ENCODE results near the gene WASHC3.
"Not testable (repeated sequence)": the region's sequence is repeated elsewhere in the genome, so short reads cannot be mapped to it uniquely, and the experiment has no call there.

WASHC3 gene

DNA sequence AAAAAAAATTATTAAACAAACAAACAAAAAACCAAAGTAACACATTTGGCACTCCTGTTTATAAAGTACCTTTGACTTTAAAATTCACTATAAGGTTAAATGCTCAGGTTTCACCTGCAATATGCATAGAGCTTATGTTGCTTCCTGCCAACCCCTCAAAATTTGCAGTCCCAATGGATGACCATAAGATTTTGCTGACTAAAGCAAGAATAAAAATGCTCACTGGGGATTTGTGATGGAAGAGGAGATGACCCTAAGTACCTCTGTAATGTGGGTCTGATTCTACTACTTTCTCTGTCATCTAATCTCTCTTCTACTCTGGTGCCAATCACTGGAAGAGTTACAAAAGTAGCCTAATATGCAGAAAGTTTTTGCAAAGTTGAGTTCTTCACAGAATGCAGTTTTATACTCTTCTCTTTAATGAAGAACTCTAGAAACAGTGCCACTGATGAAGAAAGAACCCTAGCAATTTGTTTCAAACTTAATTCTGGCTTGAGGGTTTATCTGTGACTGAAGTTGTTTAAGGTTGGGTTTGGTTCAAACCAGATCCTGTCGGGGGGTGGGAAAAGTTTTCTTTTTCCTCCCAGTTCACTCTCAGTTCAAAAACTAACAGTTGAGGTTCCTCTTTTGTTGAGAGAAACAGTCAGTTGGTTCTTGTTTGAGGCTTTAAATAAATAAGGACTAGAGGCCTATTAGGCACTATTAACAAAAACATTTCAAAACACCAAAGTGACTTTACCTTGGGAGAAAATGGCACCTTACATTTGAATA lies 10.9 kb downstream of the WASHC3 start:
- no peak for DNase-seq

DNA sequence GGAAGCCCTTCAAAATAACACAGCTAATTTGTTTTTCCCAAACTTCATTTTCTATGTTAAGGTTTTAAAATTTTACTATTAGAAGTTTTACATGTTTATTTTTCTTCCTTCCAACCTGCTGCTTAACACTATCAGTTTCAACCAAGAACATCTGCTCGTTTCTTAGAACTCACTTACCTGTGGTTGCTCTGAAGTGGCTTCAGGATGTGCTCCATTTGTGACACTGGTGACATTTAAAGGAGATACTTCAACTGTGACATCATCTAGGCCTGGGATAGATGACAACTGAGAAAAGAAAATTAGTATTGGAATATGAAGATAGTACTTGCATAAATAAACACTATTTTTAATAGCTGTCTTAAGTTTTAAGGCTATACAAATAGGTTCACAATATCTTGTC lies 17.9 kb downstream of the WASHC3 start:
- DNase-seq = no peak

DNA sequence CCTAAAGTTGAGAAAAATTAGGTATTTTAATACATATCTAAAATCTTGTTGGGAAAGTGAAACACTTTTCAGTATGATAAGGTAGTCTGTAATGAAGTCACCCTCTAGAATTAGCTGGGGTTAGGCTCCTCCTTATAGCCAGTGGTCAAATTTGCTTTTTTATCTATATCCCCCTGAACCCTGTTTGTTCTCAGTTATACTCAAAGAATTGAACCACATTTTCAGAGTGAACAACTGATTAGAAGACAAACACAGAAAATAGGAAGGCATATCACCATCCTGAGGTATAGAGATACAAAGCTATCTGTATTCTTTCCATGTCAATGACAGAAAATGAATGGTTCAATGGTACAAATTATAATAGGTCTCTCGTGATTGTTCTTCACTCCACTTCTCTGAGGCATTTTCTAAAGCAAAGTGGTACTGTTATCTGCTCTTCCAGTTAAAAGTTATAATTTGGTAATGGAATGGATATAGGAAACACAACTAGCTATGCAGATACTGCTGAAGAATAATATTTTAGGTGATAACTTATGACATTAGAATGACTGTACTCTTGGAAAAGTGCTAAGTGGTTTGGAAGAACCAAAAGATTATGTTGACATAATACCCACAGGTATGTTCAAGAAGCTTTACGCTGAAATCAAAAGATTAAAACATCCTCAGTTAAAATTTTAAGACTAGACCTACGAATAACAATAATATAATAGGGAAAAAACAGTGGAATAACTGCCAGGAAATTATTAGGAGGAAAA lies 27.6 kb downstream of the WASHC3 start:
- DNase-seq = no peak

DNA sequence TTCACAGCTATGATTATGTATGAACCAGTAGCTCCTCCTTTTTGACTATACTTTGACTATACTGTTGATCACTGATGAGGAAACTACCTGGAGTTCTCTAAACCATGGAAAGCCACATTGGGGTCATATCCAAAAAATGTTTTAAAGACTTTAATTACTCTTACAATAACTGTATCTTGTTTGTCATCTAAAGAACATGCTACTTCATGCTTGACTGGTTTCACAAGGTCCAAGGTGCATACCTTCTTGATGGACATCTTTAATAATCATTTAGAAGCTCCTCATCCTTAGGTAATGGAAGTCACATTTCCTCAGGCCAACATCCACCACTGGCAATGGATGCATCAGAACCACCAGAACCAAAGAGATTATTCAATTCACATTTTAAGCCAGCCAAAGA lies 29.9 kb downstream of the WASHC3 start:
- no peak for DNase-seq

DNA sequence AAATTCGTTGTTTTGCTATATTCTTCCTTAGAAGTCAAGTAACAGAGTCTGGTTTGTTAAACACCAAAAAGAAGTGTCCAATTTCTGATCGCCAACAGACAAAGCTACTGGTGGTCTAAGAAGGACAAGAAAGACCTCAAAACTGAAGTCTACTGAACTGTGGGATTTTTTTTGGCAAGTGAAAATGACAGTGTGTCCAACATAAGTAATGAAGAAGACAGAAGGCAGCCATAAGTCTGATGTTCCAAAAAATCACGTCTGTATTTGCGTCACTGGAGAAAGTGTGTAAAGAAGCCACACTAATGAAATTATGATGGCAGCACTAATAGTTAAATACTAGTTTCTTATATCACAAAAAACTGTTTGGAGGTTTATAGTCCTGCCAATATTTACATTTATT lies 32.6 kb downstream of the WASHC3 start:
- DNase-seq = no peak

DNA sequence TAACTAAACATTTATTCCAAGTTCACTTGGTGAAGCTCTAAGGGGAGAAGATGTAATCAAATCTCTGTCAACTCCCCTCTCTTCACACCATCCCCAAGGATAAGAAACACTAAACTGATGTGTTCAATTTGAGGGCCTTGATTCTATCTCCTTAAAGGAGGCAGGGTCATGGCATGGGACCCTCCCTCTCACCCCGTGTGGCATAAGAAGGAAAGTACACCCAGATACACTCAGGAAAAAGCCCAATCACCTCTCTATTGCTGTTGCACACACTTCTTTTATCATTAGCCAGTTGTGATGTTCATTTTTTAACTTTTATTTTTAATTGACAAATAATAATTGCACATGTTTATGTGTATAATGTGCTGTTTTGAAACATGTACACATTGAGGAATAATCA lies 35.1 kb downstream of the WASHC3 start:
- no peak for DNase-seq

DNA sequence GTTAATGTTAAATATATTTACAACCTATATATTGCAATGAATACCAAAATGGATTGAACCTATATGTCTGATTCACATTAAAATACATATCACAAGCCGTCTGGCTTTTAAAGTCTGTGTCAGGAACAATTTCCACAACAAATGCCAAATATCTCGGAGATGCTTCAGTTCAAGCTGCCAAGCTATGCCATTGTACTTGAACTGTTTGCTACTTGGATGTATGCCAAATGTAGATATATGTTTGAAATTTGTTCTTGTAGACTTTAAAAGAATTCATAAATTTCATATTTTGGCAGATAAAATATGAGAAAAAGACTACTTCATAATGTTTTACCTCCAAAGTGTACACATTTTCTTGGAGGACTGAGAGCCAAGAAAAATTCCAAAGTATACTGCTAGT lies 37.0 kb downstream of the WASHC3 start:
- no peak for DNase-seq

DNA sequence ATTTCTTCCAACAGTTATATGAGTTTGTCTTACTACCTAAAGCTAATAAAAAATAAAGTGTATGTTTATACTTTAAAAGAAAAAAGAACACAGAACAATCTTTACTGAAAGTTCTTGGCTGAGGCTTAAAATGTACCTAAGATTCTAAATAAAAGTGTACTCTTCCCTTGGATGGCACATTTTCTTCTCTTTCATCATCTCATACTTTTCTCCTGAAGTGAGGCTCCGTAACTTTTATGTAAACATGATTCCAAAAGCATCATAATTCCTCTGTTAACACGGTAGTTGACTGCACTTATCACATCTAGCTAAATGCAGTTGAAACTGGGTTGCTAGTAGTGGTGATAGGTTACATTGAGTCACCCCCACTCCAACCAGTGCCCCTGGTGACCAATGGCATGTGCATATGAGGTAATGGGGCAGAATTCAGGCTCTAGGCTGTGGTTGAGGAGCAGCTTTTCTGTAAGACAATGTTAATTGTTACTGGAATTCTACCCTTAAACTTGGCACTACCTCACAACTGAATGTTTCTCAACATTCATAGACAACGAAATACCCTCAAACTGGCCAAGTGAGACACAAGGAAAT lies 38.4 kb downstream of the WASHC3 start:
- no peak for DNase-seq

DNA sequence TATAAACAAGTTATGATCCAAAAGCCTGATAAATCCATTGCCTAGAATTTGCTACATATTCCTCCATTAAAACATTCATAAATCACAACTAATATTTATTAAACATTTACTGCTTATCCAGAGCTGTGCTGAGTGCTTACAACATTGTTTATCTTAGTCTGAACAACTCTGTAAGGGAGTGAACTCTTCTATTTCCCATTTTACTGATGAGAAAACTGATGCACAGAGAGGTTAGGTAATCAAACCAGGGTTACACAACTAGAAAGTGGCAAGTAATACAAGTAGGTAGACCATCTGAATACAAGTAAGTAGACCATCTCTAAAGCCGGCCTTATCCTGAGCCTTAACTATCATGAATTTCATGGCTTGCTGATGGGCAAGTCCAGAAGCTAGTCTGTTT lies 39.5 kb downstream of the WASHC3 start:
- no peak for DNase-seq

DNA sequence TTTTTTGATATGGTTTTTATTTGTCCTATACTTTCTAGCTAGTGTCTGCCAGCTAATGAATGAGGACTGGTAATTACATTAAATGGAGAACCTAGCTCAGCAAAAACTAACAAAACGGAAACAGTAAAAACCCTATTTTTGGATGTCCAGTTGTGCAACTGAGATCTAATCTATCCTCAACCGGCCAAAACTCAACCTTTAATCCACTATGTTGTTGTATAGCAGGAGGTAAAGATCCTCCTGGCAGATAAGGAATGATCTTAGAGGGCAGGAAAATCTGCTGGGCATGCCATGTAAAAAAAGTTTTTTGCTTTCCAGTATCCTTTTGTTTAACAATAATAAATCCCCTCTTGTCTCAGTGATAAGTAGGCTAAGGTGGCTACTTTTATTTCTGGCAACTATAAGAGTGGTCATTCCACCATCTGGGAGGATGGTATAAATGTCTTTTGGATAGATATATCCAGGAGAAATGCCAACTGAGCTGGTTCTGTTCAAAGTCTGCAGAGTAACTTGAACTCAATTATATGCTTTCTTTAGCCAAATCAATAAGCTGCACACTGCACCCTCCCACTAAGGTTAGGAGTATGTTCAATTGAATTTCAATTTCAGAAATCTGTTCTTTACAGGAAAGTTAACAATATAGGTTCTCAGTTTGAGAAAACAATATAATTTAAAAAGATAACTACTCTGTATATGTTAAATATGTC lies 40.1 kb downstream of the WASHC3 start:
- no peak for DNase-seq

DNA sequence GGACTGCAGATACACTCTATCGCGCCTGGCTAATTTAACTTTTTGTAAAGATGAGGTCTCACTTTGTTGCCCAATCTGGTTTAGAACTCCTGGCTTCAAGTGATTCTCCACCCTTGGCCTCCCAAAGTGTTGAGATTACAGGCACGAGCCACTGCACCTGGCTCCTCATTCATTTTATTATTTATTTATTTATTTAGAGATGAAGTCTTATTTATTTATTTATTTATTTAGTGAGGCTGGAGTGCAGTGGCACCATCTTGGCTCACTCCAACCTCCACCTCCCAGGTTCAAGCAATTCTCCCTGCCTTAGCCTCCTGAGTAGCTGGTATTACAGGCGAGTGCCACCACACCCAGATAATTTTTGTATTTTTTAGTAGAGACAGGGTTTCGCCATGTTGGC lies 43.2 kb downstream of the WASHC3 start:
- not testable (repeated sequence) for DNase-seq

DNA sequence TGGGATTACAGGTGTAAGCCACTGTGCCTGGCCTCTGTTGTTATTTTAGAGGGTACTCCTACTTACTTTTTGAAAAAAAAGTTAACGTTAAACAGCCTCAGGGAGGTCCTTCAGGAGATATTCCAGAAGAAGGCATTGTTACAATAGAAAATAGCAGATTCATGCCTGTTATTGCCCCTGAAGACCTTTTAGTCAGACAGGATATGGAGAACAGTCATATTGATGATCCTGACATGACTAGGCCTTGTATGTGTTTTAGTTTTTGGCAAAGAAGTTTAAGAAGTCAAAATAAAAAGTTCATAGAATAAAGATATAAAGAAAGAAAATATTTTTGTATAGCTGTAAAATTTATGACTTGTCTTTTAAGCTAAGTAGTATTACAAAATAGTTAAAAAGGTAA lies 45.3 kb downstream of the WASHC3 start:
- no peak for DNase-seq

DNA sequence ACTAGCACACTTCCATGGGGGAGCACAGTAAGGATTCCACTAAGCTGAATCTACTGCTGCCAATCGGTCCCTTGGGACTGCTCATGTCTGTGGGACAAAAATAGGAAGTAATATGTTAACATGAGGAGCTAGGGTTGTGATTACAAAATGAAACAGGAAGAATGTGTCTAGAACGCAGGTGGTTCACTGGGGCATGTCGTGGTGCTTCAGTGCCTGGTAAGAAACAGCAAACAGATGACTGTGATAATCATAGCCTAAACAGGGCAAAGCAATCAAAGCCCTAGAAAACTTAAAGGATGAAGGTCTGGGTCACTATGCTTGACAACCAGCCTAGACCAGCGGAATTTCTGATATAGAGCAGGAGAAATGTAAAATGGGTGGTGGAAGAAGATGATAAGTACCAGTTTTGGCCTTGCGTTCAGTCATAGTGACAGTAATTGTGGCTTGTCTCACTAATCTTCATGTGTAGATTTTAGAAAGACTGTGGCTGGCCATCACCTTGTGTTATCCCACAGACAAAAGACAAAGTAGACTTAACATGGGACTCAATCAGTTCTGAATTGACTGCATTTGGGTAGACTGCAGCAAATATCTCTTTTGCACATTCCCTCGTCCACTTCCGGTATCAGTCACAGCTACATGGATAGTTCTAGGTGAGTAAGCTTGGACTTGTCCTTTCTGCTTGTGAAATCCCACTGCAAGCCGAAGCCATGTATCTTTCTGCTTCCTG lies 51.4 kb downstream of the WASHC3 start:
- no peak for DNase-seq

DNA sequence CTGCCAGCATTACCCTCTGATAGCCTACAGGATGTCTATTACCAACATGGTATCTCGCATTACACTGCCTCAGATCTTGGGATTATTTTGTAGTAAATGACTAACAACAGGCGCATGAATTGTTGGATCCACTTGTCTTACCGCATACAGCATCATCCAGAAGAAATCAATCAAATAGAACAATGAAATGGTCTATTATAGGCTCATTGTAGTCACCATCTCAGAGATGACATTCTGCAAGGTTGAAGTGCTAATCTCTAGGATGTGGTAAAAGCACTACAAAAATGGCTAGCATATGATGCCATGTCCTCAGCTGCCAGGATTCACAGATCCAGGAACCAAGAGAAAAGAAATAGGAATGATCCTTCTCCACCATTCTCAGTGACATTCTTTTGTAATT lies 52.0 kb downstream of the WASHC3 start:
- DNase-seq = no peak

DNA sequence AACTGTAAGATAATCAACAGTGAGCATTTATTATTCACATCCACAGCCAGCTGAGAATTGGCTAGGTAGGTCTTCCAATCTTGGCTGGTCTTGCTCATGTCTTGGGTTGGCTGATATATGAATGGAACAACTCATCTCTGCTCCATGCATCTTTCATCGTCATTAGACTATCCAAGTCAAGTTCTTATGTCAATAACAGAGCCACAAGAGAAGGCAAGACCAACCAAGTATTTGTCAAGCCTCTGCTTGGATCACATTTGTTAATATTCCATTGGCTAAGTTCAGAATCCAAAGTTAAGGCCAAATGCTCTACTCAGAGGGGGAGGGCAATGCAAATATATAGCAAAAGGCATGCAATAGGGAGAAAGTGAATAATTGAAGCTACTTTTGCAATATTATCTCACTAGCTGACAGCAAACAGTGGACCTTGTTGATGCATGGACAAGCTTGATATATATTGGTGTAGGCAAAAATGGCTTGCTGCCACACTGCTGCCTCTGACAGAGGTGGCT lies 53.1 kb downstream of the WASHC3 start:
- no peak for DNase-seq

DNA sequence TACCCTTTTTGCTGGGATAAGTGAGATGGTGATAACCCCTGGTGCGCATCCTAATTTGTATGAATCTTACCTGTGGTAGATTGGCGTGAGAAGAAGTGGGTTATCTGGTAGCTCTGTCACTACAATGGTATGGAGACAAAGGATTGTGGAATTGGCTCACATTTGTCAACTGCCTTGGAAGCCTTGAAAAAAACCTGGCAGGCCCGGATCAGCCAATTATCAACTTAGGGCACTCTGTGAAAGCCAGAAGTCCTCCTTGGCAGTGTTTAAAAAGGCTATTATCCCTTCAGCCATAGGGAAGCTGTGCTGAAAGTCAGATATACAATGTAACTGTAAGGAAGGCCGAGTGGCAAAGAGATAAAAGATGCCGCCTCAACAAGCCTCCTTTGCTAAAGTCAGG lies 56.5 kb downstream of the WASHC3 start:
- DNase-seq = no peak

DNA sequence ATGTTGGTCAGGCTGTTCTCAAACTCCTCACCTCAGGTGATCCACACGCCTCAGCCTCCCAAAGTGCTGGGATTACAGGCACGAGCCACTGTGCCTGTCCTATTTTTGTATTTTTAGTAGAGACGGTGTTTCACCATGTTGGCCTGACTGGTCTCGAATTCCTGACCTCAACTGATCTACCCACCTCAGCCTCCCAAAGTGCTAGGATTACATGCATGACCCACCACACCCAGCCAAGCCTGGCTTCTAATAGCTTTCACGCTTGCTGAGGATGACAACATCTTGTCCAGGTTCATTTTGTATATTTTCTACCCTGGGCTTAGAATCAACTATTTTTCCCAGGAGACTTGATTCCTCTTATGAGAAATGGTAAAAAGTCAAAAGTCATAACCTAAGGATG lies 64.7 kb downstream of the WASHC3 start:
- DNase-seq = no peak

DNA sequence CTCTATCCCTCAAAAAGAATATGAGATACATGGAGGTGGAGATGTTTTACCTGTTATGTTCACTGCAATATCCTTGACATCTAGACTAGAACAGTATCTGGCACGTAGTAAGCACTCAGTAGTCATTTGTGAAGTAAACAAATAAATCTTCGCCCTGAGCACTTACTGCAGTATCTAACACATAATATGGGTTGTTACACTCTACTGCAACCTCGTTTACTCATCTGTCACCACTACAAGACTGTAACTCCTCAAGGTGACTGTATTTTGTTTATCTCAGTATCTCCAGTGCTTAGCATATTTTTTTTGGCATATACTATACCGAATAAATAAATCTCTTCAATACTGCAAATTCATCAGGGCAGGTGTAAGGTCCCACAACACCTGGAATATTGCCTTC lies 66.1 kb downstream of the WASHC3 start:
- no peak for DNase-seq

DNA sequence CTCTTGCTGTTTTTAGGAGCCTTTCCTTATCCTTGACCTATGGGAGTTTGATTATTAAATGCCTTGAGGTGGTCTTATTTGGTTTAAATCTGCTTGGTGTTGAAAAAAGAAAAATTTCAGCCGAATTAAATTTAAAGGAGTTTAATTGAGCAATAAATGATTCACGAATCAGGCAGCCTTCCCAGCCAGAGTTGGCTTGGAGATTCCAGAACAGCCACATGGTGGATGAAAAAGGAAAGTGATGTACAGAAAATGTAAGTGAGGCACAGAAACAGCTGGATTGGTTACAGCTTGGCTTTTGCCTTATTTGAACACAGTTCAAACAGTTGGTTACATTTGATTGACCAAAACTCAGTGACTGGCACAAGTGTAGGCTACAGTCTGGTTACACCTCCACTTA lies 69.7 kb downstream of the WASHC3 start:
- no peak for DNase-seq

DNA sequence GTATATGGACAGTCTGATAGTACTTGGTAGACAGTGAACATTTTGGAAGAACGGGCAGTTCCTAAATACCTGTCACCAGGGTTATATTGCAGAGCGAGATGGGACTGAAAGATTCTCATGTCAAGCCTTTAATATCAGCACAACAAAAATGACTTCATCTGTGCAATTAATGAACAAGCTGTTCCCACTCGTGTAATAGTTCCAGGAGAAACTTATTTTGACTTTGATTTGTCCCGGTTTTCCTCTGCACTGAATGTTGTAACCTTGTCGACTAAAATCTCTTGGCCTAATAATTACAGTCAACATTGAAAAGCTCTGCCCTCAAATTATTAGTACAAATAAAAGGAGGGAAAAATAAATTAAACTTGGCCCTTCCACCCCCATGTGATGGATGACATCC lies 79.5 kb downstream of the WASHC3 start:
- DNase-seq = no peak

DNA sequence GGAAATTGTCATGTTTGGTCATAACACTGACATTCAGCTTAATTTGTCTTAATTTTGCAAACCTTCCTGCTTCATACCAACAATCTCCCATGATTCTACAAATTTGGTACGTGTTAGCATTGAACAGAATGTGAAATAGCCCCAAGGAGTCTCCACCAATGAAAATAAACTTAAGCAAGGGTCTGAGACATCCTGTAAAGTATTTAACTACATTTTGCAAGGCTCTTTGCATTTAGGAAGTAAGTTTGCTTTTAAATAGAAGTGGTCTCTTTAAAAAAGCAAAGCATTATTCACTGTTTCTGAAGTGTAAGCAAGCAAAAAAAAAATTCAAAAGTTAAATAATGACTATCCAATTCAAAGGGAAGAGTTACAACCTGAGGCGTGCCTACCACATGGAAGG lies 79.9 kb downstream of the WASHC3 start:
- no peak for DNase-seq

DNA sequence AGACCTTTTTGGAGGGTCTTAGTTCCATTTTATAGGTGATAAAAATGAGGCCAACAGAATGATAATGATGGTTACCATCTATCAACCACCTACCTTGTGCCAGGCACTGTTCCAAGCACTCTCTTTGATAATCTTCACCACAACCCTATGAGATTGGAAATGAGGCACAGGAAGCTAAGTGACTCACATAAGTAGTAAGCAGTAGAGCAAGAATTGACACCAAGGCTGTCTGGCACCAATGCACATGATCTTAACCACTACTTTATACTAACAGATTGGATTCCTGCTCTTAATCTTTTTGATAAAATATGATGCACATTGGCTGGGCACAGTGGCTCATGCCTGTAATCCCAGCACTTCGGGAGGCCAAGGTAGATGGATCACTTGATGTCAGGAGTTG lies 93.0 kb downstream of the WASHC3 start:
- DNase-seq = no peak

DNA sequence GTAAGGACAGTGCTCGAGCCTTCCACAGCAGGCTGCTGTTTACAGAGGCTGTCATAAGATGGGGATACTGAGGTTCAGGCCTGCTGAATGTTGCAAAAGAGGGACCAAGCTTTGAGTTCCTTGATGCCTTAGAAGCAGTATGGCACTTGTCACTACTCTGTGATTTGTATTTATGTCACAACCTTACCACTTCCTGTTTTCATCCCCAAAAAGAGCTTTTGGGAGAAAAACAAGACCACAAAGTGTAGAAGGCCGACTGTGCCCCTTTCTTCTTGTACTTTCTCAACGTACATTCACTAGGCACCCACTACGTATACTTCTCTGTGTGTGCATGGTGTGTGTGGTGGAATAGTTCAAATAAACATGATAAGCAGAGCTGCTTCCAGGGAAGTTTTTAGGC lies 94.3 kb downstream of the WASHC3 start:
- no peak for DNase-seq

Data from right hindlimb (tissue), 1 donor.